ENCODE results near the gene VSTM5.

GRCh38 chr11:93840981-93841380 lies 9.4 kb downstream of the VSTM5 start:
- TF ChIP-seq CTCF (IDR thresholded peaks at IDR 0.05) (no peak), POLR2A (IDR thresholded peaks at IDR 0.05) (no peak), EP300 (IDR thresholded peaks at IDR 0.05) (no peak), POLR2AphosphoS5 (IDR thresholded peaks at IDR 0.05) (no peak)

Data from sigmoid colon (tissue), 4 donors.